IMR-90 (cell line): ENCODE measurements around the gene CCNK. TPM values are rescaled to one million over a fixed set of nuclear protein-coding genes. Genes with fewer than 3 reads are reported as not detected.

Experiments
- ATAC-seq: fragments of 200-7000 bp; cut with Tn5 transposase; 2 replicates; pipeline ENCODE4 v1.9.1; 2020; ENCODE audit warnings: low read depth, mild to moderate bottlenecking, moderate library complexity
- BruUV-seq: library from RNA; stranded (reverse); fragments of 400-500 nt; replicated peaks from 2 replicates; lab custom pipeline; 2021; lab: Mats Ljungman, UMichigan
- CTCF ChIA-PET: fragments of 300-600 bp; formaldehyde crosslinking; extraction: SDS; loops from one replicate; lab custom pipeline; 2021; ENCODE audit warnings: antibody characterized with exemption; lab: Yijun Ruan, JAX
- POLR2A ChIA-PET: fragments of 300-600 bp; sonication (Branson Sonifier 250); formaldehyde crosslinking; loops from one replicate; lab custom pipeline; 2022; ENCODE audit warnings: antibody characterized with exemption; ENCODE audit not compliant: unreplicated experiment; lab: Charles Lee
- DNase-seq: peaks from one replicate; pipeline ENCODE4 v3.0.0; 2013
- H2AFZ ChIP-seq: replicated peaks from 2 replicates; pipeline ENCODE3; 2013; ENCODE audit warnings: low read length, mild to moderate bottlenecking; ENCODE audit not compliant: poor library complexity
- H2AK5ac ChIP-seq: 2 replicates; pipeline ENCODE4 v1.6.1; 2013; ENCODE audit warnings: low read depth, low read length, inconsistent platforms
- H2AK9ac ChIP-seq: replicated peaks from 2 replicates; pipeline ENCODE3; 2013; ENCODE audit warnings: mild to moderate bottlenecking, low read depth, low read length, moderate library complexity; ENCODE audit not compliant: poor library complexity
- H2BK120ac ChIP-seq: 2 replicates; pipeline ENCODE4 v1.6.1; 2013; ENCODE audit warnings: low read depth, low read length, inconsistent platforms
- H2BK15ac ChIP-seq: 3 replicates; pipeline ENCODE4 v1.6.1; 2013; ENCODE audit warnings: low read depth, low read length, inconsistent platforms
- H2BK20ac ChIP-seq: 2 replicates; pipeline ENCODE4 v1.6.1; 2013; ENCODE audit warnings: low read depth, mild to moderate bottlenecking, inconsistent platforms, low read length, moderate library complexity
- H2BK5ac ChIP-seq: 2 replicates; pipeline ENCODE4 v1.6.1; 2013; ENCODE audit warnings: mild to moderate bottlenecking, low read depth, low read length, inconsistent platforms; ENCODE audit not compliant: poor library complexity, severe bottlenecking
- H3K14ac ChIP-seq: replicated peaks from 2 replicates; pipeline ENCODE4 v1.6.1; 2013; ENCODE audit warnings: low read depth, low read length, inconsistent platforms
- H3K18ac ChIP-seq: 2 replicates; pipeline ENCODE4 v1.6.1; 2013; ENCODE audit warnings: low read depth, low read length, control low read depth
- H3K23ac ChIP-seq: 2 replicates; pipeline ENCODE4 v1.6.1; 2013; ENCODE audit warnings: low read depth, low read length, inconsistent platforms
- H3K27ac ChIP-seq: 2 replicates; pipeline ENCODE4 v1.5.1; 2013; ENCODE audit warnings: mild to moderate bottlenecking, control low read depth, low read length; ENCODE audit not compliant: insufficient read depth
- H3K27me3 ChIP-seq: 2 replicates; pipeline ENCODE4 v1.6.1; 2013; ENCODE audit warnings: low read length; ENCODE audit not compliant: control insufficient read depth, insufficient read depth
- H3K36me3 ChIP-seq: 2 replicates; pipeline ENCODE4 v1.6.1; 2013; ENCODE audit warnings: low read length, mixed read lengths; ENCODE audit not compliant: control insufficient read depth, insufficient read depth
- H3K4ac ChIP-seq: 2 replicates; pipeline ENCODE4 v1.6.1; 2013; ENCODE audit warnings: low read depth, low read length, inconsistent platforms
- H3K4me1 ChIP-seq: 2 replicates; pipeline ENCODE4 v1.6.1; 2013; ENCODE audit warnings: low read length, mixed read lengths; ENCODE audit not compliant: control insufficient read depth, insufficient read depth
- H3K4me2 ChIP-seq: 2 replicates; pipeline ENCODE4 v1.6.1; 2013; ENCODE audit warnings: low read depth, mild to moderate bottlenecking, control low read depth, low read length, moderate library complexity
- H3K4me3 ChIP-seq: 2 replicates; pipeline ENCODE4 v1.5.1; 2013; ENCODE audit warnings: low read depth, mild to moderate bottlenecking, control low read depth, low read length, moderate library complexity; ENCODE audit not compliant: insufficient read depth
- H3K56ac ChIP-seq: 2 replicates; pipeline ENCODE4 v1.6.1; 2013; ENCODE audit warnings: low read length, inconsistent platforms; ENCODE audit not compliant: insufficient read depth; ENCODE audit errors: extremely low read depth
- H3K79me1 ChIP-seq, 2 experiments: 2 replicates each; pipeline ENCODE4 v1.6.1; 2013; ENCODE audit warnings: low read length in 2 of 2, inconsistent platforms in 1 of 2, low read depth in 1 of 2
- H3K9ac ChIP-seq: 2 replicates; pipeline ENCODE4 v1.6.1; 2013; ENCODE audit warnings: low read depth, low read length, control low read depth
- H3K9me1 ChIP-seq: 2 replicates; pipeline ENCODE4 v1.6.1; 2013; ENCODE audit warnings: low read length, inconsistent platforms; ENCODE audit not compliant: insufficient read depth
- H3K9me3 ChIP-seq: 2 replicates; pipeline ENCODE4 v1.6.1; 2013; ENCODE audit warnings: low read length; ENCODE audit not compliant: control insufficient read depth, insufficient read depth
- H4K20me1 ChIP-seq: 2 replicates; pipeline ENCODE4 v1.6.1; 2013; ENCODE audit warnings: low read length, inconsistent platforms; ENCODE audit not compliant: insufficient read depth
- H4K5ac ChIP-seq: 2 replicates; pipeline ENCODE4 v1.6.1; 2013; ENCODE audit warnings: mild to moderate bottlenecking, low read depth, low read length, control low read depth
- H4K8ac ChIP-seq, 2 experiments: 2 replicates each; pipeline ENCODE4 v1.6.1; 2013; ENCODE audit warnings: low read depth in 2 of 2, low read length in 2 of 2, control low read depth in 1 of 2, inconsistent platforms in 1 of 2
- H4K91ac ChIP-seq: 2 replicates; pipeline ENCODE4 v1.6.1; 2013; ENCODE audit warnings: low read depth, low read length, inconsistent platforms; ENCODE audit not compliant: insufficient read depth
- CTCF ChIP-seq: conservative IDR thresholded peaks from 2 replicates; pipeline ENCODE4 v1.5.1; 2012; ENCODE audit warnings: mild to moderate bottlenecking, low read depth, low read length, improper control_type of control experiment
- FOS ChIP-seq: fragments of 150-350 bp; IDR thresholded peaks from 2 replicates; pipeline ENCODE4 v1.6.1; 2016; ENCODE audit warnings: low read depth, low read length
- MAFK ChIP-seq: IDR thresholded peaks from 2 replicates; pipeline ENCODE4 v1.6.1; 2012; ENCODE audit warnings: low read depth, low read length, improper control_type of control experiment
- NFE2L2 ChIP-seq: fragments of 150-350 bp; IDR thresholded peaks from 2 replicates; pipeline ENCODE4 v1.6.1; 2016; ENCODE audit warnings: low read depth, mild to moderate bottlenecking, low read length
- POLR2A ChIP-seq: IDR thresholded peaks from 2 replicates; pipeline ENCODE4 v1.6.1; 2012; ENCODE audit warnings: mild to moderate bottlenecking, low read depth, low read length
- RAD21 ChIP-seq: IDR thresholded peaks from 2 replicates; pipeline ENCODE4 v1.6.1; 2012; ENCODE audit warnings: low read length, improper control_type of control experiment
- RCOR1 ChIP-seq: IDR thresholded peaks from 2 replicates; pipeline ENCODE4 v1.6.1; 2012; ENCODE audit warnings: mild to moderate bottlenecking, low read length, improper control_type of control experiment; ENCODE audit not compliant: insufficient replicate concordance
- RFX5 ChIP-seq: IDR thresholded peaks from 2 replicates; pipeline ENCODE4 v1.8.0; 2012; ENCODE audit warnings: low read depth, mild to moderate bottlenecking, low read length, moderate library complexity
- SMC3 ChIP-seq: fragments of 150-350 bp; IDR thresholded peaks from 2 replicates; pipeline ENCODE4 v1.6.1; 2016; ENCODE audit warnings: low read depth, mild to moderate bottlenecking, antibody characterized with exemption, low read length, moderate library complexity
- WGBS, 2 experiments: methylation state at CpG; one replicate each; pipeline versions ENCODE4 v1.1.5 to v1.1.7; 2013; ENCODE audit warnings: missing lambda C conversion rate in 2 of 2; ENCODE audit not compliant: insufficient read length in 1 of 2; ENCODE audit errors: extremely low coverage in 2 of 2; 5-methylcytosine and 5-hydroxymethylcytosine counted together
- dilution Hi-C: fragments of 300-500 bp; cut with HindIII; formaldehyde crosslinking; loops from one replicate; pipeline ENCODE4 v1.14.3; 2018; ENCODE audit warnings: low sequenced_read_pairs; ENCODE audit not compliant: unreplicated experiment
- in situ Hi-C: fragments of 300-500 bp; cut with MboI; formaldehyde crosslinking; loops from 3 replicates; pipeline ENCODE4 v1.14.3; 2019; ENCODE audit warnings: low sequenced_read_pairs, inconsistent platforms, mixed read lengths
- intact Hi-C: fragments of 100-400 bp; cut with micrococcal nuclease; formaldehyde crosslinking; loops from 2 replicates; pipeline ENCODE4 v1.10.0; 2022
- polyA plus RNA-seq, 3 experiments: library from polyadenylated mRNA; depleted of rRNA; stranded (reverse); fragments of >200 nt; gene quantifications; 2 replicates each; pipeline ENCODE4 v1.2.3, GENCODE V29; 2012; ENCODE audit warnings: low replicate concordance in 1 of 3
- total RNA-seq: library from RNA; depleted of rRNA; stranded (reverse); fragments of >200 nt; gene quantifications from 2 replicates; pipeline ENCODE4 v1.2.3, GENCODE V29; 2012
- TF ChIP-seq, protein P1 (sequence below): fragments of 150-350 bp; IDR thresholded peaks from 2 replicates; pipeline ENCODE4 v1.6.1; 2016; ENCODE audit warnings: low read depth, mild to moderate bottlenecking, low read length, moderate library complexity, borderline replicate concordance
- TF ChIP-seq, protein P2 (sequence below): fragments of 150-350 bp; IDR thresholded peaks from 2 replicates; pipeline ENCODE4 v1.6.1; 2017; ENCODE audit warnings: mild to moderate bottlenecking, antibody characterized with exemption, low read length, low read depth

CCNK gene
- total and polyA plus RNA-seq, 2 of the 4 experiments (the other 2 are of a cell fraction): 18.8 to 38.3 TPM

GRCh38 chr14:99543985-99544384 lies 62.8 kb downstream of the CCNK start:
- peaks cover 52 to 82% of the 10 kb centered on the region in 2 experiments for H3K79me1 ChIP-seq
- intact Hi-C loops (no loop called here), dilution Hi-C loops (no loop called here), in situ Hi-C loops (no loop called here)
- no peak overlapping the region for H2BK120ac ChIP-seq
- TF ChIP-seq SMC3 (no peak), POLR2A (no peak), MAFK (no peak), RAD21 (no peak), RCOR1 (no peak), FOS (no peak), NFE2L2 (no peak), CTCF (no peak), RFX5 (no peak)
- TF ChIP-seq, protein P1, sequence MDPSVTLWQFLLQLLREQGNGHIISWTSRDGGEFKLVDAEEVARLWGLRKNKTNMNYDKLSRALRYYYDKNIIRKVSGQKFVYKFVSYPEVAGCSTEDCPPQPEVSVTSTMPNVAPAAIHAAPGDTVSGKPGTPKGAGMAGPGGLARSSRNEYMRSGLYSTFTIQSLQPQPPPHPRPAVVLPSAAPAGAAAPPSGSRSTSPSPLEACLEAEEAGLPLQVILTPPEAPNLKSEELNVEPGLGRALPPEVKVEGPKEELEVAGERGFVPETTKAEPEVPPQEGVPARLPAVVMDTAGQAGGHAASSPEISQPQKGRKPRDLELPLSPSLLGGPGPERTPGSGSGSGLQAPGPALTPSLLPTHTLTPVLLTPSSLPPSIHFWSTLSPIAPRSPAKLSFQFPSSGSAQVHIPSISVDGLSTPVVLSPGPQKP: no peak
- TF ChIP-seq, protein P2, sequence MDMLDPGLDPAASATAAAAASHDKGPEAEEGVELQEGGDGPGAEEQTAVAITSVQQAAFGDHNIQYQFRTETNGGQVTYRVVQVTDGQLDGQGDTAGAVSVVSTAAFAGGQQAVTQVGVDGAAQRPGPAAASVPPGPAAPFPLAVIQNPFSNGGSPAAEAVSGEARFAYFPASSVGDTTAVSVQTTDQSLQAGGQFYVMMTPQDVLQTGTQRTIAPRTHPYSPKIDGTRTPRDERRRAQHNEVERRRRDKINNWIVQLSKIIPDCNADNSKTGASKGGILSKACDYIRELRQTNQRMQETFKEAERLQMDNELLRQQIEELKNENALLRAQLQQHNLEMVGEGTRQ: no peak
- no peaks in the 10 kb centered on the region for H3K36me3 ChIP-seq
- no peak overlapping the region for H2BK5ac ChIP-seq
- ATAC-seq (no peak), DNase-seq (no peak)
- H3K56ac ChIP-seq: no peak overlapping the region
- no TSS peak for BruUV-seq
- 0 out of 2 replicates have a peak, but pooled peaks cover 4% of the 10 kb centered on the region for H3K9me1 ChIP-seq
- no peak overlapping the region; the same call in 1 of the 2 replicates for H2AK5ac ChIP-seq
- 94% methylated on average over 6 of the region's 12 CpGs; no CpG with 5 or more reads in 1 of the 2 experiments for WGBS, 2 experiments
- no peaks in the 10 kb centered on the region for H3K27me3 ChIP-seq
- no peak overlapping the region for H3K4ac ChIP-seq
- H3K9ac ChIP-seq: no peak overlapping the region
- no peaks in the 10 kb centered on the region for H3K9me3 ChIP-seq
- no peak overlapping the region for H4K5ac ChIP-seq
- H3K4me1 ChIP-seq: peaks cover 4% of the 10 kb centered on the region
- H3K4me3 ChIP-seq: no peak overlapping the region
- ChIA-PET CTCF (no interaction called here), POLR2A (no interaction called here)
- no peak overlapping the region for H2AFZ ChIP-seq
- H4K91ac ChIP-seq: no peak overlapping the region
- H2AK9ac ChIP-seq: no peak overlapping the region
- H2BK20ac ChIP-seq: no peak overlapping the region
- no peak overlapping the region for H3K27ac ChIP-seq
- H4K20me1 ChIP-seq: peaks cover 40% of the 10 kb centered on the region; the same call in 1 of the 2 replicates
- no peak overlapping the region for H2BK15ac ChIP-seq
- no peak overlapping the region for H3K4me2 ChIP-seq
- H4K8ac ChIP-seq: no peak overlapping the region
- H3K14ac ChIP-seq: no peak overlapping the region
- H3K23ac ChIP-seq: no peak overlapping the region
- no peak overlapping the region for H3K18ac ChIP-seq
